NCI-H1417 treated with DMSO at 0.1 percent for 48 hours (cell line): ENCODE data around the gene VSIR.

Source experiments
- DNase-seq: peaks from one replicate; lab custom pipeline; 2025; lab: John Stamatoyannopoulos, UW

Gene VSIR

DNA sequence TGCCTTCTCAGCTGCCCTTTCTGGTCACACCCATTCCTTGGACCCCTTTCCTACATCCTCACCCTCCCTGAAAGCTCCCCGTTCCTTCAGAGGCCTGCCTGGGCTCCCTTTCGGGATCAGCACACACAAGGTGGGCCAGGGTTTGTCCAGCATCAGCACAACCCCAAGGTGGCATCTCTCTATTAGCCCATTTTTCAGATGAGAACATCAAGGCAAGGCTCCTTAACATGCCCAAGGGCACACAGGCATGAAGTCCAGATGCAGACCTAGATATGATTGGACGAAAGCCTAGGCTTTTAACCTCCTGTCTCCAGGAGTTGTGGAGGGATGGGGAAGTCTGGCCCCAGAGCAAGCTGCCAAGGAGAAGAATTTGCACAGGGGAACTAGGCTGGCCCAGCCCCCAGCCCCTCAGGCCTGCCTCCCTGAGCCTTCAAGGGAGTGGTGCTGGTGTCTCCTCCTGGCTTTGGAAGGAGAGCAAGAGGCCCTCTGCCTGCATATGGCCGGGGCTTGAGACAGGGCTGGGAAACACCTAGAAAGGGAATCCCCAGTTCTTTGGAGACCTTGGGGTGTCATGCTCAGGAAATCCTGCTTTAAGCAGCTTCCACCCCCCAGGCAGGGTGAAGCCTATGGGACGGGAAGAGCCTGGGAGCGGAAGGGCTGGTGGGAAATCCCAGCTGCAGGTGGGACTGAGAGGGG, 9.0 kb upstream of the VSIR start:
- no peak for DNase-seq

DNA sequence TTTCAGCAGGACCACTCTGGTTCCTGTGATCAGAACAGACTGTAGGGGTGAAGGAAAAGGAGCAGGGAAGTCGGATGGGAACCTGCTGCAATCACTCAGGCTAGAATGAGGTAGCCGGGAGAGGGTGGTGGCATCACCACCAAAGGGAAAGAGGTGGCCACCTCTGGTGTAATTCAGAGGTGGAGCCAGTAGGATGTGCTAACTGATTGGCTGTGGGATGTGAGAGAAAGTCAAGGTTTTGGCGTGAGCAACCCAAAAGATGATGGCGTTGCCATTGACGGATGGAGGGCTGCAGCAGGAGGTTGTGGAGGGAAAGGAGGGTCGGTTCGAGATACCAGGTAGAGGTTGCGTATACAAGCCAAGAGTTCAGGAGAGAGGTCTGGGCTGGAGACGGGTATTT, 7.4 kb upstream of the VSIR start:
- DNase-seq, result no peak

DNA sequence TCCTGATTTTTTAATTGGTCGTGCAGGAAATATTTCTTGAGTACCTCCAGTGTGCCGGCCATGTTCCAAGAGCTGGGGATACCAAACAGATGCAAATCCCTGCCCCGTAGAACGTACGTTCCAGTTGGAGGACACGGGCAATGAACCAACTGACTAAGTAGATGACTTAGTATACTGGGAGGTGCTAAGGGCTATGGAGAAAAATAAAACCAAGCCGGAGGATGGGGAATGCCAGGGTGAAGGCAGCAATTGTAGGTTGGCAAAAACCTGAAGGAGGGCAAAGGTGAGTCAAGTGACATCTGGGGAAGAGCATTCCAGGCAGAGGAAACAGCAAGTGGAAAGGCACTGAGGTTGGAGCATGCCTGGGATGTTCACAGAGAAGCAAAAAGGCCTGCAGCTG, 6.8 kb upstream of the VSIR start:
- DNase-seq, result no peak

DNA sequence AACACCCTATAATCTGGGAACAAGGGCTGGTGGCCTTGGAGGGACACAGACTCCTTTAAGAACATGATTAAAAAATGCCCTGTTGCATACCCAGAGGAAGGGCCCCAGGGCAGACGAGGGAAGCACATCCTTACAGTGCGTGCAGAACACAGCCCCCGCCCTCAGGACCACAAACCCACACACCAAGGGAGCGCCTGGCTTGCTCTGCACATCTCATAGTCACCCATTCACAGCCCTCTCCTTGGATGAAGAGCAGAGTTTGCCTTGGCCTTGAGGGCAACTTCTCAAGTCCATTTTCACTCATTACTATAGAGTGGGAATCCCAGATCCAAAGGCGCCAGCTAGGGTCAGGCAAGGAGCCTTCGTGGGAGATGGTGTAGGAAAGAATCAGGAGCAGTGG, 6.3 kb upstream of the VSIR start:
- no peak for DNase-seq

DNA sequence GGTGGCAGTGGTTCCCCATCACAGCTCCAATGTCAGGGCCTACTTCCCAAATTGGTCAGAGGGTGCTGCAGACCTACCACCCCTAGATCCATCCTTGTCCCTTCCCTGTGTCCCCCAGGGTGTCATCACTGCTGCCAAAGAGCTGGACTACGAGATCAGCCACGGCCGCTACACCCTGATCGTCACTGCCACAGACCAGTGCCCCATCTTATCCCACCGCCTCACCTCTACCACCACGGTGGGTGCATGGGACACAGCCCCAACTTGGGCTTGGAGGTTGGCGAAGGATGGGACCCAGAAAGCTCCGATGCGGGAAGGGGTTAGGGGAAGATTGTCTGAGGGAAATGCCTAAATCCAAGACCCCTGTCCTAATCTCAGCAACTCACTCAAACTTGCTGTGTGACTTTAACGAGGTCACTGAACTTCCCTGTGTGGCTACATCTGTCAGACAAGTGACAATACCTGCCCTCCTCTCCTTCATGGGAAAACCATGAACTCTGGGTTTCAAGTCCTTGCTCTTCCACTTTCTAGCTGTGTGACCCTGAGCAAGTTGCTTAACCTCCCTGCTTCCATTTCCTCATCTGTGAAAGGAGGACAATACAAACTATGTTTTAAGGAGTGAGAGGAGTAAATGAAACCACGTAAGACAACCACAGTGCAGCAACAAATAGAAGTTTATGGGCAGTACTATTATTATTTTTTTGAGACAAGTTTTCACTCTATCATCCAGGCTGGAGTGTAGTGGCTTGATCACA, 4.9 kb upstream of the VSIR start:
- no peak for DNase-seq

DNA sequence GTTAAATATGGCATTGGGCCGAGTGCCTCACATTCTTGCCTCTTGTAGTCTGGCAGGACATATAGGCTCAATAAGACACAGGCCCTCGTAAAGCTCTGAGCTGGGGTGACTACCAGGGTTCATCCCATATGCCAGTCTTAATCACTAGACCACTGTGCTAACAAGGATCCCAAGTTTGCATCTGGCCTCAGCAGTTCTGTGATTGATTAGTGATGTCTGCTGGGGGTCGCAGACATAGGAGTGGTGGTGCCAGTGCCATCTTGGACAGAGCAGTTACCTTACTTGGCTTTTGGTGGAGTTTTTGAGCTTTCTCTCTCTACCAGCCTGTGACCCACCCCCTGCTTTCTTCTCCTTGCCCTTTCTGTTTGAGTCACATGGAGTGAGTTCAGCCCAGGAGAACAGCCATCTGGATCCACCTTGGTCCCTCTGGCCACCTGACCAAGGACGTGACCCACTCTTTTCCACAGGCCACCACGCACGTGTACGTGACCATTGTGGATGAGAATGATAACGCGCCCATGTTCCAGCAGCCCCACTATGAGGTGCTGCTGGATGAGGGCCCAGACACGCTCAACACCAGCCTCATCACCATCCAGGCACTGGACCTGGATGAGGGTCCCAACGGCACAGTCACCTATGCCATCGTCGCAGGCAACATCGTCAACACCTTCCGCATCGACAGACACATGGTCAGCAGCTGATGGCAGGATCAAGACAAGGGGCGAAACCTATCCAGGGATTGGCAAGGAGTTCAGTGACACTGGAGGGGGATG, 4.1 kb upstream of the VSIR start:
- no peak for DNase-seq

DNA sequence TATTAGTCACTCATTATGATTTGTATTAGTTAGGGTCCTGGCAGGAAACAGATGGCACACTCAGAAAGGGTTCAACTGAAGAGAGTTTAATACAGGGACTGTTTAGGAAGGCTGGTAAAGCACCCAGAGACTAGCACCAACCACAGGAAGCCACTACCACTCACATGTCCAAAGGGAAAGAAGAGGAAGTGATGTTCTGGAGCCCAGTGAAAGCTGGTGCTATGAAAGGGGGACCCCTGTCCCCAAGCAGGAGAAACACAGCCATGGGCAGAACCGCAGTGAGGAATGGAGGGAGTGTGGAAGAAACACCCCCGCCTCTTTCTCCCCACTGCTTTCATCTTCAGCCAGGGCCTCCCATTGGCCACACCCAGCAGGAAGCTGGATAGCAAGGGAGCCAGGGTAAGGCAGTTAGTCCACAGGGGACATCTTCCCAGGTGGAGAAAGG, 3.2 kb upstream of the VSIR start:
- DNase-seq, result no peak

DNA sequence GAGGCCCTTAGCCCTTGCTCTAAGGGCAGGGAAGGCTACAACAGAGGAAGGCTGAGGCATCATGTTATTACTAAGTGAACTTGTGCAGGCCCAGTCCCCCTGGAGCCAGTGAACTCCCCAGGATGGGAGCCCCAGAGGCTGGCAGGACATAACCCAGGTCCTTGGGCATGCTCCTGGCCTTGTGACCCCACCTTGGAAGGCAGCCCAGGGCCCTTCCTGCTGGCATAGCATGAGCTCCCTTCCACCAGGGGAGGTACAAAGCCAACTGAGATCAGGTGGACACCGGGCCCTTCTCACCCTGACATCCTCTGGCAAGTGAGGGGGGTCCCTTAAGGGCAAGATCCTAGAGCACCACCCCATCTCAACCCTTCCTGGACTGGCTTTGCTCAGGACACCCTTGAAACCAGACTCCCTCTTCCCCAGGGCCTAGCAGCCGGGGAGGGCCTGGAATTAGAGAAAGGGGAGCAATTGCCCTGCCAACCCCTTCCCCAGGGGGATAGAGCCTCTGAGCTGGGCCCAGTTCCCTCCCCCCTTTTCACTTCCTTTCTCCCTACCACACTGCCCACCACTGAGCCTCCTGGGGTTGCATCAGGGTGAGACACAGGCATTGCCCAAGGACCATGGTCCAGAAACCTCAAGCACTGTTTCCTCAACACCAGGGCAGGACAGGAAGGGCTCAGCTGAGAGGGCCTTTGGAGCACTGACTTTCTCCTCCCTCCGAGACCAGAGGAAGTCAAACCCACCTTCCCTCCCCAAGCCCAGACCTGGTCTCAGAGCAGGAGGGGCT, 1.8 kb upstream of the VSIR start:
- DNase-seq, result no peak

DNA sequence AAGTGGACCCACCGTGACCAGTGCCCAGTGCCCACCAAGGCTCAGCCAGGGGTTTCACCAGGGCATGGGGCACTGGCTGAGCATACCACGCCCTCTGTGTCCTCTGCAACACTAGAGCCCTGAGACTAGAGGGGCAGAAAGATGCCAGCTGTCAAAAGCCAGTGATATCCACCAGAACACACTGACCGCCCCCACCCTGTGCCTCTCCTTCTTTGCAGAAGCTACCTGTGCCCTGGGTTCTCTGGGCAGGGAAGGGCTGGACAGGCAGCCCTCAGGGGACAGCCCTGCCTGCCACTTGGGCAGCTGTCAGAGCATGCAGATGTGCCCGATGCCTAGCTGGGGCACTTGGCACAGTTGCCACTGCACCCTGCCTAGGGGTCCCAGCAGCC, 494 bp downstream of the VSIR start:
- DNase-seq, result no peak

DNA sequence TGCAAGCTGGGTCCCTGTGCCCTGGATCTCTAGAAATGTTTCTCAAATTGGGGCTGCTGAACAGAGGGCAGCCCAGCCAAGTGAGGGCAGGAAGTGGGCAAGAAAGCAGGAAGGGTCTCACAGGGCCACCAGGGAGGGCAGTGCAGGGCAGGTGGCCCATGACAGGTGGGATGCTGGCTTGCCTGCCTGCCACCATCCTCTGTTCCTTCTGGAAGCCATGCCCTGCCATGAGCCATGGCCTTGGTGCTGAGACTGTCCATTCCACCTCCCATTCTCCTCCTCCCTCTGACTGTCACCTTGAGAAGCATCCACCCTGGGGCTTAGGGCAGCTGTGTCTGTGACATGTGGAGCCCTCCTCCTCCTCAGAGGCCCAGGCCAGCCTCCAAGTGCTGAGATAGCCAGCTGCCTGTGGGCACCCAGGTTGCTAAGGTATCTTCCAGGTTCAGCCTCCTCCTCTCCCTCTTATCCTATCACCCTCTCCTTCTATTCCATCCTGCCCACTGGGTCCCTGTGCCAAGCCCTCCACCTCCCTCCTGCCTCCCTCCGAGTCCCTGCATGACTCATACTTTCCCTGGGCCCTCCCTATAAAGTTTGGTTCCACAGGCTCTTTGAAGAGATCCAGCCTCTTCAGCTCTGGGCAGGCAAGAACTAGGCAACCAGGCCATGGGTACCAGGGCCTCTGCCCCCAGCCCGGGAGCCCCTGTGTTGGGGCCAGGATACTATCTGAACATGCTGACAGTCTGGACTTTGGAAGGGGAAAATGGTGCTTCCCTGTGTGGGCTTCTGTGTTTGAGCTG, 1.3 kb downstream of the VSIR start:
- no peak for DNase-seq

DNA sequence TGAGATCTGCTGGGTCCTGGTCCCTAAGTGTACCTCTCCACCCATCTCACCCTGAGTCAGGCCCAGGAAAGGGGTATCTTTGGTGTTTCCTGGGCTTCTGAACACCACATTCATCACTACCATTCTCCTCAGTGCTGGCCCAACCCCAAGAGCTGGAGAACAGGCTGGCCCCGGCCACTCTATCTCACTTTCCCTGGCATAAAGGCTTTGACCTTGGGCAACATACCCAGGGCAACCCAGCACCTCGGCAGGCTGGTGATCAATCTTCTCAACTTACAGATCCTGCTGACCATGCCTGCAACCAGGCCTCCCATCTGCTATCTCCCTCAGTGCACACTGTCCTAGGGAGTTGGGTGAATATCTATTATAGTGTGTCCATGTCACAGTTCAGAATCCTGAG, 2.1 kb downstream of the VSIR start:
- no peak for DNase-seq

DNA sequence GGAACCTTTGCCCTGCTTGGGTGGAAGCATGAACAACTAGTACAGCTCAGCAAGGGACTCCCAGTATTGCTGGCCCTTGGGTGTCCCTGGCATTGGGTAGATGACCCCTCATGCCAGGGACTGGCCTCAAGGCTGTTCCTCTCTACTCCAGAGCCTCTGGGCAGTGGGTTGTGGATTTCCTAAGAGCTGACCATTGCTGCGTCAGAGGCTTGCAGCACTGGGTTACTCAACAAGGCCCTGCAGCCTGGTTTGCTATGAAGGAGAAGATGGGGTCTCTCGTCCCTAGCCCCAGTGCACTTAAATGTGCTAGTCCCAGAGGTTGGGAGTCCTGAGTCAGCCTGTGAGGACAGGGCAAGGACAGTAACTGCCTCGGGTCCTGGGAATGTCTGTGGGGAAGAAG, 2.5 kb downstream of the VSIR start:
- no peak for DNase-seq

DNA sequence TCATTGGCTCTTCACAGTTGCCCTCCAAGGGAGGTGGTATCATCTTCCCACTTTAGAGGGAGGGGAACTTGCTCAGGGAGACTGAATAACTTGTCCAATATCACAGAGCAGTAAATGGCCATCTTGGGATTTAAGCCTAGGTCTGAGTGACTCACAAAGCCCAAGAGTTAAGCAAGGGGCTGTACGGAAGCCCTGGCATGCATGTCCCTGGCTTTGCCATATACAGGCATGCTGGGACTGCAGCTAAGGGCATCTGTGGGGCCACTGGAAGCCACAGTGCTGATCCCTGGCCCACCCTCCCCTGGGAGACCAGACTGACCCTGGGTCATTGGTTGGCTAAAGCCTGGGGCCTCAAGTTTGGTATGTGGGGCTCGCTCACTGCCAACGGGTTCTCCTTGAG, 3.1 kb downstream of the VSIR start:
- no peak for DNase-seq

DNA sequence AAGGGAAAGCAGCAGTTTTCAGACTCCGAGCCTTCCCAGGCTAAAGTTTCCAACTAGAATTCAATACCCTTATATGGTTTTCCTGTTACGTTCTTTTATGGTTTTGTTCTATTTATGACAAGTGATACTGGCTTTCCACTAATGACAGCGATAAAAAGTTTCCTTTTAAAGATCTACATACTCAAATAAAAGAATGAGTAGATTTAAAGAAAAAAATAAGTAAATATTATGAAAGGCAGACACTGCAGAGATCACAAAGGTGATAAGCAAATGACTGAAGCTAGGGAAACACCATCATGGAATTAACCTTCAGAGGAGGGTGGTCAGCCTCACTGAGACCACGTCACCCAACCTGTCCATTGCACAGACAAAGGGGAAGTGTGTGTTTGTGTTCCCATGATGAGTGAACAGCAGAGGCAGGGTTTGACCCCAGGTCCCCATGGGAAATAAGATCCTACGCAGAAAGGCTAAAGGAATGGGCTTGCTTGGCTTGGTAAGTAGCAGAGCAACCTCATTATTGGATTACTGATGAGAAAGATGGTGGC, 4.0 kb downstream of the VSIR start:
- DNase-seq, result no peak

DNA sequence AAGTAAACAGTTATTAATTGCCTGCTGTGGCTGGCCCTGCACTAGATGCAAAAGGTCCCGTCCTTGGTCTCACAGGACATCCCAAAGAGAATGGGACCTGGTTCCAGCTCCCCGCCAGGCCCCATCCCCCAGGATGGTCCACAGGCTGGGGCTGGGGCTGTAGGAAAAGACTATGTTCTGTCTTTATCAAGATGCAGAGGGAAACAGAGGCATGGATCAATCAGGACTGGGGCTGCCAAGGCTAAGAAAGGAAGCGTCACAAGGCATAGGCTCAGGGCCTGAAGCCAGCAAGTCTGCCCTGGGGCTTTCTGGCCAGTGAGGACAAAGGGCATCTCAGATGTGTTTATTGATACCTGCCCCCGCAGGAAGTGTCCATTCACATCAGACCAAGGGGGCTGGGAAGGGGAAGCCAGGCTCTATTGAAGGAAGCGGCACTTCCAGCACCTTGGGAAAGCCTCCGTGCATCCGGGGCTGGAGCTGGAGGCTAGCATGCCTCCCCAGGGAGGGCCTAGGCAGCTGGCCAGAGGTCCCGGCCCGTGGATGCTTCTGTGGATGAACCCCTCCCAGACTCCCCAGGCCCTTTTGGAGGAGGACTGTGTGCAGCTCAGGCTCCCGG, 5.8 kb downstream of the VSIR start:
- DNase-seq, result no peak

DNA sequence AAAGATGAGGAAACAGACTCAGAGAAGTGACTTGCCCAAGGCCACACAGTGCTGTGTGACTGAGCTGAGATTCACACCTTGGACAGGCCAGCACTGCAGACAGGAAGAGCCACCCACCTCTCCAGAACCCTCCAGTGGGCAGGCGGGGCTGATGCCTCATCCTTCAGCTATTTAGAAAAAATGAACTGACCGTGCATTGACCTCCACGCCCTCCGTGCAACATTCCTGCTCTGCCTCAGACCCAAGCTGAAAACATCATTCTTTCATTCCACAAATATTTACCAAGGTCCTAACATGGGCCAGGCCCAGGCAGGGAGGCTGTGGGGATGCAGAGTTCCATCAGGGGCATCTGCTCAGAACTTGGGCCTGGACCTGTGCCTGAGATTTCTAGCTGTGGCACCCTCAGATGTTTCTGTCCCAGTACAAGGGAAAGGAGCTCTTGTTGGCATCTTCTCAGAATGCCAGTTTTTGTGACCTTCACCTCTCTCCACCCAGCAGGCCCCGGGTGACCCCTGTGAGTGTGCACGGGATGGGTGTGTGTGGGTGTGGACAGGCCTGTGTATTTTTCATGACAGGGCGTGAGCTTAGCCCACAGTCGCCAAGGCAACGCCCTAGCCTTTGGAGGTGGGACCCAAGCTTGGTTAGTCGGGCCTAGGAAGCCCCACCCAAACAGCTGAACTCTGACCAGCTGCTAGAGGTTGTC, 6.5 kb downstream of the VSIR start:
- no peak for DNase-seq

DNA sequence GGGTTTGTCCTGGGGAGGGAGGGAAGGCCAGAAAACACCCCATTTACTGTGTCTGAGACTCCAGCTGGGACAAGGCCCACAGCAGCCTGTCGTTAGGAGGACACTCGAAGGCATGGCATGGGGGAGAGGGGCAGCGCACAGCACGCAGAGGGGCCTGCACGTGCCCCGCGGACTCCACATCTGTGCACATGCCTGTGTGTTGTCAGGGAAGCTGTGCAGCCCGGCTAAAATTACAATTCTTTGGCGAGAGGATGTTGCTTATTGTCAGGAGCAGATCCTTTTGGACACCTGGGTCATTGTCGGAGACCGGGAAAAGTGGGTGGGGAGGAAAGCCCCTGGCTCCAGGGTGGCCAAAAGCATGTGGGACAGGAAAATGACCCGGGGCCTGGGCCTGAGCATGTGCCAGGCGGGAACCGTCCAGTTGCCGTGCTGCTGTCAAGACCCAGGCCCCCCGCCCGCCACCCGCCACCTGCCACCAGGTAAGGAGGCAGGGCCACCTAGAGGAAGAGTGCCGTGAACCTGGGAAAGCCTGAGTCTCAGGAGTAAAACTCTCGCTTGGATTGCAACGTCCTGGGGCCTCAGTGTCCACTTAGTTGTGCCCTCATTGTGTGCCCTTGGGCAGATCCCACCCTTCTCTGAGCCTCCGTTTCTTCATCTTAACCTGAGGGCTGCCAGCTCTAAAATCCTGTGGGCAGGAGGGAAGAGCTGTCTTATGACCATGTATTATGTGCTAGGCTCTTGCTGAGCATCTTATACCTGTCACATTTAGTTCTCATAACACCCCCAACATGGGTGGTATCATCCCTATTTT, 7.2 kb downstream of the VSIR start:
- no peak for DNase-seq

DNA sequence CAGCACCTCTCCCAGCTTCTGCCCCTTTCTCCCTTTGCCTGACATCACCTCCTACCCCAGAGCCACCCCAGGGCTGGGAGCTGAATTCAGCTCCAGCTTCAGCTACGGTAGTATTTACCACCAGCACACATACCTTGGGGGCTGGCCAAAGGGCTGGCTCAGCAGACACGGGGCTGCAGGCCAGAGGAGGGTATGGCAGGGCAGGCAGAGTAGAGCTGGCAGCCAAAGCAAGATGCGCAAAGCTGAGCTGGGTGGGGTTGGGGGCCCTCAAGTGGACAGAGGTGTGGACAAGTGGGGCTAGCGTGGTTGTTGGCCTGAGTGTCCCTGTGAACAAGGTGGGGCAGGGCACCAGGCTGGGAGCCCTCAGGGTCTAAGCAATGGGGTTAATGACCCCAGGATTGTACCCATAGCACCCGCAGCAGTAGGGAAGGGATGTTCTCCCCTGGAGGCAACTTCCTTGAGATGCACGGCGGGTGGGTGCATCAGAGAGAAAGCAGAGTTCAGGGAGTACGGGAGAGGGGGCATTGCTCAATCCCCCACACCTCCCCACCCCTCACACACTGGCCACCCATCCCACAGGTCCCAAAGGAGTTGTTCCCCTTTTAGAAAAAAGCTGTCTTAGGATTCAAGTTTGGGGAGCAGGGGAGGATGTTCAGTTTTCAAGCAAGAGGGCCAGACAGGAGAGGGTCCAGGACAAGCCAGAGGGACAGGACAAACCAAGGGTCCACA, 8.0 kb downstream of the VSIR start:
- no peak for DNase-seq
